22Rv1 (cell line): ENCODE data around the gene SELPLG.

Source experiments
- H3K27ac ChIP-seq: fragments of 450-650 bp; 2 replicates; pipeline ENCODE4 v1.5.1; 2017
- CTCF ChIP-seq: fragments of 450-650 bp; IDR thresholded peaks from 2 replicates; pipeline ENCODE4 v1.5.1; 2017; ENCODE audit warnings: mild to moderate bottlenecking
- ZFX ChIP-seq: fragments of 450-650 bp; IDR thresholded peaks from 2 replicates; pipeline ENCODE4 v1.6.1; 2017; ENCODE audit warnings: antibody characterized with exemption, borderline replicate concordance

The SELPLG gene

GRCh38 chr12:108573317-108573716 is 60.4 kb downstream of the SELPLG start:
- no peak overlapping the region for H3K27ac ChIP-seq
- TF ChIP-seq ZFX: no peak
- TF ChIP-seq CTCF: no peak

GRCh38 chr12:108572166-108572790 is 61.4 kb downstream of the SELPLG start:
- TF ChIP-seq CTCF (no peak), ZFX (no peak)
- no peak overlapping the region for H3K27ac ChIP-seq
